GM12864 (cell line): Measurements from ENCODE around the gene PGAP6.
"Not testable (repeated sequence)": the region's sequence is repeated elsewhere in the genome, so short reads cannot be mapped to it uniquely, and the experiment has no call there.

Source experiments
- DNase-seq: peaks from one replicate; pipeline ENCODE4 v3.0.0-alpha.2; 2011; ENCODE audit warnings: low read depth
- H3K4me3 ChIP-seq: 2 replicates; pipeline ENCODE4 v1.5.1; 2011; ENCODE audit warnings: mild to moderate bottlenecking, low read depth, low read length, control low read depth
- CTCF ChIP-seq: IDR thresholded peaks from 2 replicates; pipeline ENCODE4 v1.5.1; 2011; ENCODE audit warnings: low read depth, mild to moderate bottlenecking, moderate library complexity, low read length, control low read depth, inconsistent platforms; ENCODE audit errors: missing control alignments

PGAP6 gene

GRCh38 chr16:363110-363765 is 18.5 kb downstream of the PGAP6 start:
- H3K4me3 ChIP-seq, result no peak overlapping the region
- no peak for TF ChIP-seq CTCF
- DNase-seq, result no peak

GRCh38 chr16:362702-362999 is 19.1 kb downstream of the PGAP6 start:
- DNase-seq, H3K4me3 ChIP-seq: not testable (repeated sequence)

GRCh38 chr16:361872-362701 is 19.7 kb downstream of the PGAP6 start:
- peak; percentile 36 for DNase-seq
- H3K4me3 ChIP-seq, result no peak overlapping the region

GRCh38 chr16:361341-361871 is 20.4 kb downstream of the PGAP6 start:
- DNase-seq, result no peak
- TF ChIP-seq CTCF, result no peak

More at GRCh38 chr16:361872-362701, 19.7 kb downstream of the PGAP6 start:
- TF ChIP-seq CTCF, result peak; percentile 90

GRCh38 chr16:360698-361336 is 21.0 kb downstream of the PGAP6 start:
- TF ChIP-seq CTCF, result no peak
- no peak overlapping the region for H3K4me3 ChIP-seq
- no peak for DNase-seq

More at GRCh38 chr16:361341-361871, 20.4 kb downstream of the PGAP6 start:
- H3K4me3 ChIP-seq, result no peak overlapping the region

- no peak overlapping the region for H3K4me3 ChIP-seq
- TF ChIP-seq CTCF, result no peak
- no peak for DNase-seq
These were observed 21.7 kb downstream of the PGAP6 start for GRCh38 chr16:359871-360697.
